Amniotic stem cell (primary cell): ENCODE data around the gene OR52B6.
"Not testable (repeated sequence)": the region's sequence is repeated elsewhere in the genome, so short reads cannot be mapped to it uniquely, and the experiment has no call there.

Experiments
- DNase-seq: peaks from one replicate; lab custom pipeline; 2025; lab: John Stamatoyannopoulos, UW

The OR52B6 gene, protein sequence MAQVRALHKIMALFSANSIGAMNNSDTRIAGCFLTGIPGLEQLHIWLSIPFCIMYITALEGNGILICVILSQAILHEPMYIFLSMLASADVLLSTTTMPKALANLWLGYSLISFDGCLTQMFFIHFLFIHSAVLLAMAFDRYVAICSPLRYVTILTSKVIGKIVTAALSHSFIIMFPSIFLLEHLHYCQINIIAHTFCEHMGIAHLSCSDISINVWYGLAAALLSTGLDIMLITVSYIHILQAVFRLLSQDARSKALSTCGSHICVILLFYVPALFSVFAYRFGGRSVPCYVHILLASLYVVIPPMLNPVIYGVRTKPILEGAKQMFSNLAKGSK

DNA sequence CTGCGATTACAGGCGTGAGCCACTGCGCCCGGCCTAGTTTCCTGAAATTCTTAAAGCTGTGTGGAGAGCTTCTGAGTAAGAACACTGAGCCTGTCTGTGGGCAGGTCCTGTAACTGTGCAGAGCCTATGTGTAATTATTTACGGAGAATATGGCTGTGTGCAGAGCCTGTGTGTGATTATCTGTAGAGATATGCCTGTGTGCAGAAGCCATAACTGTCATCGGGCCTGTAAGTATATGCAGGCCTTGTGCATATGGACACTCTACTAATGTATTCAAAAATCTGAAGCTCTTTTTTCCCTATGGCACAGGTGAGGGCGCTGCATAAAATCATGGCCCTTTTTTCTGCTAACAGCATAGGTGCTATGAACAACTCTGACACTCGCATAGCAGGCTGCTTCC lies at the start of gene OR52B6:
Gene OR52B6 (plus strand): TSS at position 301 of the 400 bp plus-strand sequence. CDS start 0 bp downstream, at position 301.
- DNase-seq: no peak

DNA sequence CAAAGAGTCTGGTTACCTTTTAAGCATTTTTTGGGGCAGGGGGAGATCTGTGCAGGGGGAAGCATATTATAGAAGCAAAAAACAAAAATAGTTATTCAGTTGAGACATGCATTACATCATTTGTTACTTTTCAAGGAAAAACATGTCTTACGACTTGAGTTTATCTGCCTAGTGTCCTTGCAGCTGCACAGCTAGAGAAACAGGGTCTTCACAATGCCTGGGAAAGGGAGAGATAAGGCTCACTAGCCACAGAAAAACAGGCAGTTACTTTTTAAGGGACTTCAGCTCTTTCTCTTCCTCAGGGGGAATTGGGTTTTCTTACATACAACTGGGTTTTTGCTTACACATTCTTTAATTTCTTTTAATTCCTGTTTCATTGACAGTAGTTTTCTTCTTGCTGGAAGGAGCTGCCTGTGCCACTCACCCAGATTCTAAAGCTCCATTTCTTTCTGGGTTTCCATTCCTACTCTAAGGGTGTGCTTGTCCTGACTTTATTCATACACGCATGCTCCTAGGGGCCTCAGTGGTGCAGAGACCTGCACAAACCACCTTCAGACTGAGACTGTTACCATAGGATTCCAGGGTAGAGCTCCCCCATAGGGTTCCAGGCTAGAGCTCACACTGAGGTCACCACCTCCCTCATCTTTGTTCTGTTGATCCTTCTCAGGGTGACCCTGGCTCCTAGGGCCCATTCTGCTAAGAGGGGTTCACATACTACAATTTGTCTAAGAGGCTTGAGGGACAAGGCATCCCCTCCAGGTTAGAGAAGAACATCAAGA lies 49.4 kb upstream of the OR52B6 start:
- DNase-seq: no peak

DNA sequence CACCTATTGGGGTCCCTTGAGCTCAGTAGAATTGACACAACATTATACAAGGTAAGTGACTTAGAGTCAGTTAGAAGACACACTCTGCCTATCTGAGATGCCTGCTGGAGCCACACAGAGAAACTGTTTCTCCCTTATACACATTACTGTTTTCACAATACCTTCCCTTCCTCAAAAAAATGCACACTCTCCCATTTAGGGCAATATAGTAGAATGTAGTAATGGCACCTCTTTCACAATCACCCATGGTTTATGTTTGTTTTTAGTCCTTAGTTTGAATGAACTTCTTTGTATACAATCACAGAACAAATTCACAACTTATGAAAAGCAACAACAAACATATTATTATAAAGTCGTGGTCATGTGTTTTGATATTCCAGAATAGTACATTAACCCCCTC lies 46.6 kb upstream of the OR52B6 start:
- DNase-seq: no peak

DNA sequence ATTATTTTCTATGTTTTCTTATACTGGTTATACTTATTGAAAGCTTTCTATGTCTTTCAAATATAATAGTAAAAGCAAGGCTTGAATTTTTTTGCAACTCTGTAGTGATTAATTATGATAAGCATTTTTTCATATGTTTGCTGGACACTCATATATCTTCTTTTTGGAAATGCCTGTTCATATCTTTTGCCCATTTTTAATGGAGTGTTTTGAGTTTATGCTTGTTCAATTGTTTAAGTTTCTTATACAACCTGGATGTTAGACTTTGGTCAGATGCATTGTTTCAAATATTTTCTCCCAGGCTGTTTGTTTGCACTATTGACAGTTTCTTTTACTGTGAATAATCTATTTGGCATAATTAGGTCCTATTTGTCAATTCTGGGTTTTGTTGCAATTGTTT lies 44.2 kb upstream of the OR52B6 start:
- no peak for DNase-seq

DNA sequence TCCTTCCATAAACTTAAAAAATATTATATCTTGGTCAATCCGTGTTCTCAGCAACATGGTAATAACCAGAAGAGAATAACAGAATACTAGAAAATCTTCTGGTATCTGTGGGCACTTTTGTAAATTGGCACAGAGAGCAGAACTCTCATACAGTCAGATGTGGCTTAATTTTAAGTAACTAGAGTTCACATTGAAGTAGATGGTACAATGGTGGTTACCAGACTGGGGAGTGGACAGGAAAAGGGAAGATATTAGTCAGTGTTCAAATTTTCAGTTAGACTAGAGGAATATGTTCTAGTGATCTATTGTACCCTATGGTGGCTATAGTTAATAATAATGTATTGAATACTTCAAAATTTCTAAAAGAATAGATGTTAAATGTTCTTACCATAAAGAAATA lies 39.2 kb upstream of the OR52B6 start:
- DNase-seq: no peak

DNA sequence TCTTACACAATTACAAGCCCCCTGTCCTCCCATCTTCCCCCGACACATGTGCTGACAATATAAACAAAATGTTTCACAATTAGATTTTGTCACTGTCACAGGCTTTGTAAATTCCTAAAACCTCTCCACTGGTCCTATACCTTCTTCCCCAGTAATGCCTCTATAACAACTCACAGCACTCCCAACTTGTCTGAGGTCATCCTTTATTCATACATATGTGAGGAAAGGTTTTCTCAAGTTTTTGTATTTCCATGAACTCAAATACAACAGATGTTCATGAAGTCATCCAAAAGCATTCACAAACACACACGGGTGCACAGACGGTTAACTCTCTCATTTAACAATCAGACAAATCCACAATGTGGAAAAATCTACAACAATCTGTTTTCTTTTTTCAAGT lies 34.2 kb upstream of the OR52B6 start:
- no peak for DNase-seq

DNA sequence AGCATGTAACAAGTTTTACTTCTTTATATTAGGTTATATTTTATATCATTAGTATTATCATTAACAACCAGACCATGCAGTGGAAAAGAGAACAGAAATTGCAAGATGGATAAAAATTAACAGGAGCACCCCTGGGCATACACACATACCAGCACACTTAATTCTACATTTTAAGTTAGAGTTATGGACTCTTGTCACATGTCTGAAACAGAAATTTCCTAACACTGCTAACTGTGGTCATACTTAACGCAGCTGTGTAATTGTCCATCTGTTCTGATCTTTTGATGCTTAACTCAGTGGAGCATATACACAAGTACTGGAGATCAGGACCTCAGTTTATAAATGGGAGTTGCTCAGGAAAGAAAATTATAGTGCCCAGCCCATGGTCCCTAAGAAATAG lies 32.7 kb upstream of the OR52B6 start:
- no peak for DNase-seq

DNA sequence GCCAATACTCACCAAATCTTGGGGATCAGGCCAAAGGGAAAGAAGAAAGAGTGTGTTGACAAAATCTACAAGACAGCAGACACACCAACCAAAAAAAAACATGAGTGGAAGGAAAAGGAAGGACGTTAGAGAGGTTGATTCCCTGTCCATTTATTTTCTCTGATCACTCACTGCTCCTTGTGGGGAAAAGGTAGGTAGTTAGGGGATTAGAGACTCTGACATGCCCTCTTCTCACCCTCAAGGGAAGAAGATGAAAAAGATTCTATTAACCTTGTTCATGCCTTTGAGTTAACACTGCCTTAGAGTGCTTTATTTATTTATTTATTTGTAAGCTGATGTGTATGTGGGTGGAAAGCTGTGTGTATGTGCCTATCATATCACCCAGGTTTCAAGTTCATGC lies 32.2 kb upstream of the OR52B6 start, which contains the start of gene OR52H1:
Gene OR52H1 (minus strand): TSS at position 101 of the 400 bp plus-strand sequence. CDS start 3,035 bp downstream, outside the sequence.
- DNase-seq: no peak

DNA sequence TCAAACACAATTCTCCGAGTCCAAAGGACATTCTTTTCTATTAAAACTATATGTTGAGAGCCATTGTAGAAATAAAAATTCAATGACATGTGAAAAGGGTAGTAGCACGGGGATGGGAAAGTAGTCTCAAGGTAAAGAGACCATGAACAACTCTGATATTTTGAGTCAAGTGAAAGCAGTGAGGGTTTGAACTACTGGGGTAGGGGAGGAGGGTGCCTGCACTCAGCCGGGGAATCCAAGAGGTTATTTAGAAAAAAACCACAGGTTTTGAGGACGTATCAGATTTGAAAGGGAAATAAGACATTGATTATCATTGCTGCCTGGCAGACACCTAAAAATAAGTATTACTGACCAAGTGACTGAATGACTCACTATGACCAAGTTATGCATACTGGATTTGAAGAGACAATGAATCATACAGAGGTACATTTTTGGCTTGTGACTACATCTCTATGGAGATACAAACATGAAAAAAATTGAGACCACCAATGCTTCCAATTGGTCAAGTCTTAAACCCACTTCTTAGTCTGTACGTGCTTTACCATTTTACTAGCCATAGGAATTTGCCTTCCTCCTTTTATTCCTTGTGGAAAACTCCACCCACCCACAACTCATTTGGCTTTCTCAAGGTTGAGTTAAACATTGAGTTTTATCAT lies 30.1 kb upstream of the OR52B6 start:
- DNase-seq: peak; percentile 71

DNA sequence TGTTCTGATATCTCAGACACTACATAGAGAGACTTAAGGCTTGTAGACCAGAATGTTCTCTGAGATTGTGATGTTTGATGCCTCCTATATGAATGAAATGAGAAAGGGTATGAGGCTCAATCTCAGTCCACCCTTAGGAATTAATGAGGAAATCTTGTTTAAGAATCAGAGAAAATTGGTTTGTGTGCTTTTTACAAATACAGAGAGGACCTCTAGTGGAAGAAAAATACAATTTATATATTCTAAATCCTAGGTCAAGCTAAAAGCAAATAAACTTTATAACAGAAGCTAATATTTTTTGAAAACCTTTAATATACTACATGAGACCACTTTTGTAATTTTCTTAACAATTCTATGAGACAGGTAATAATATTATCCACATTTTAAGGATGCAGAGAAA lies 27.3 kb upstream of the OR52B6 start:
- no peak for DNase-seq

DNA sequence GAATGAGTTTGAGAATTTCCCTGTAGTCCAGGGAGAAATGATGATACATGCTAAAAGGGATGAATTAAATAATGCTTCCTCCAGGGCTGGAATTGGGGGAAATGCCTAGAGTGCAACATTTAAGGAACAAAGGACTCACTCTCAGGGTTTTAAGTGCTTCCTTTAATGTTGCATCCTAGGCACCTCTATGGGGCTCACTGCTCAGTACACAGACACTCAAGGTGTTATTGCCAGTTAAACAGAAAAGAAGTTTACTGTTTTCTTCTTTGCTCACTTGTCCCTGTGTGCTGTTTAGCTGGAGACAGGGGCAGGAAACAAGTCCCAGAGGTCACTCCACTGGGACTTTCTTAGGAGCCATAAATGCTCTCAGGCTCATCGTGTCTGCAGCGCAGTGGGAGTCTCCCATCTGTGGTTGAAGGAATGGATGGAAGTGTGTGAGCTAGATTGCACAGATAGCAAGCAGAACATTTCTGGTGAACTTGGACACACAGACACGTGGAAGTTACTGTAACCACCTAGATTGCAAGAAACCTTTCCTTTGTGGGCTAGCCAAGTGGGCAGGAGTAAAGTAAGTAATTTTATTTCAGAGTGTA lies 24.0 kb upstream of the OR52B6 start:
- DNase-seq: no peak

DNA sequence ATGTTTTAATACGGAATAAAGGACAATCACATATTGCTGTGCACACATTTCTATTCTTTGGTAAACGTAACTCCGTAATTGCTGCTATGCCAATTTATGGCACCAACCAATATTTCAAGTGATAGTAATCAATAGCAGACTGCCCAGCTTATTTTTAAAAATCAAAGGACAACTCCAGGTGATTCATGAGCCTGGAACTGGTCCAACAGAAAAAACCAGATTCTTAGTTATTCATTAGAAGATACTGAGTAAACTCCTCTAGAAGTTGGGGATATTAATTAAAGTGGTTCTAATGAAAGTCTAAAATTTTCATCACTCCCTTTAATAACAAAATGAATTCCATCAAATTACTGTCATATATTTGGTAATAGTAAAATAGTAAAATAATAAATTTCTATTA lies 22.9 kb upstream of the OR52B6 start:
- DNase-seq: no peak

DNA sequence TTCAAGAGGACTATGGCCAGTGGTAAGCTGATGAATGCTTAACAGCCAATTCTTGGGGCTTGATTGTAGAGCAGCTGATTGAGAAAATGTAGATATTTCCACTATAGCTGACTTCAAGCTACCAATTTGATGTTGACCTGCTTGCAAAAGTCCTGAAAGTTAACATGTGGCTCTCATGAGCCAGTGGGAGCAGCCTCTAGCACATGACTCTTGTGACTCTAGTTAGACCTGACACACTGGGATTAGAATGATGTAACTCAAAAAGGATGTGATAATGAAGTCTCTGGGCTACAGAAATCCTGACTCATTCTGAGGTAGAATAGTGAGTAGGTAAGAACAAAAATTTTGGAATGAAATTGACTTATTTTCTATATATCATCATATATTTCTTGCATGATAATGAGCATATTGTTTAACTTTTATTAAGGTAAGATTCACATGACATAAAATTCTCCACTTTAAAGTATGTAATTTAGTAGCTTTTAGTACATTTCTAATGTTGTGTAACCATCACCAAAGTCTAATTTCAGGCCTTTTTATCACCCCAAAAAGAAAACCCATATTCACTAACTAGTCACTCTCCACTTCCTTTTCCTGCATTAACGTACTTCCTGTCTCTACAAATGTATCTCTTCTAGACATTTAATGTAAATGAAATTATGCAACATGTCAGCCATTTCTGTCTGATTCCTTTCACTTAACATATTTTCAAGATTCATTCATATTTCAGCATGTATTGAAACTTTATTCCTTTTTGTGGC lies 16.2 kb upstream of the OR52B6 start:
- DNase-seq: no peak

DNA sequence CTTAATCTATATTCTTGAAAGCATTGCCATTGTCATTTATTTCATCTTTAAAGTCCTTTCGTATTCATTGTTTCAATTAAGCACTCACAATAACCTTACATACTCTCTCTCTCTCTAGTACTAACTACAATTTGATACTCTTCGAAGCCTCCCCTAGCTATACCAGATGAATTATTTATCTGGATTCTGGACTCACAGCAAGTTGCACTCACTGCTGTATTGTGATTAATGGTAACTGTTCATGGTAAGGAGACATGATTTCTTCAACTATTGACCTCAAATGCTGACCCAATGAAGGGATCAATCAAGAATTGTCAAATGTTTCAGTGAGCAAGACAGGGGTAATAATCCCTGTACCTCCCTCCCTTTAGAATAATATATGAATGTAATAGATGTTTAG lies 6.0 kb upstream of the OR52B6 start:
- DNase-seq: no peak

DNA sequence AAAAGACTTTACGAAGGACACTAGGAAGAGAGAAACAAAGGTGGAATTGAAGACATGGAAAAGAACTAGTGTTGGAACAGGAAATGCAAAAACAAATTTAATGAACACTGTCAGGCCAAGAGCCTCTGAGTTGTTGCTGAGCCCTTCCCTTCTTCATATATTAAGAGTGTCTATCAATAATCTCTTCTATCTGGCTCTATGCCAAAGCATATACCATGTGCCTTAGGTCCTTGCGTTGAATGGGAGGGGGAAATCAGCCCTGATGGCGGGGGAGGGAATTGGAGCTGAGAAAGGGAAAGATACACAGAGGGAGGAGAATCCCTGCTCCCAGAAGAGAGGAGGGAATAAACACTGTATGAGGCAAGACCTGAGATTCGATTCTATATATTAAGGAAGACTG lies 5.5 kb upstream of the OR52B6 start:
- DNase-seq: no peak

DNA sequence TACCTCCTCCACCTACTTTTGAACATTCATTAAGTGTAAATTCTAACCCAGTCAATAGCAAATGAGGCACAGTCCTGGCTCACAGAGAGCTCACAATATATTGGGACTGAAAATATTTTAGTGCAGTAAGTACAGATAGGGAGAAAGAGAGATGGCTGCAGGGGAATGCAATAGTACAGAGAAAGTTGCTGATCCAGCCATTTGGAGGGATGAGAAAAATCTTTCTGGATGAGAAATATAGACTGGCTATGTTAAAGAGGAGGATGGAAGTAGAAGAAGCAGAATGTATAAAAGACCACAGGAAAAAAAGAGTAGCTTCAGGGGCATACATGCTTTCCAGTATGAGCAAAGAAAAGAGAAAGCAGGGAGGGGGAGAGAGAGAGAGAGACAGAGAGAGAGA lies 3.6 kb upstream of the OR52B6 start:
- no peak for DNase-seq

DNA sequence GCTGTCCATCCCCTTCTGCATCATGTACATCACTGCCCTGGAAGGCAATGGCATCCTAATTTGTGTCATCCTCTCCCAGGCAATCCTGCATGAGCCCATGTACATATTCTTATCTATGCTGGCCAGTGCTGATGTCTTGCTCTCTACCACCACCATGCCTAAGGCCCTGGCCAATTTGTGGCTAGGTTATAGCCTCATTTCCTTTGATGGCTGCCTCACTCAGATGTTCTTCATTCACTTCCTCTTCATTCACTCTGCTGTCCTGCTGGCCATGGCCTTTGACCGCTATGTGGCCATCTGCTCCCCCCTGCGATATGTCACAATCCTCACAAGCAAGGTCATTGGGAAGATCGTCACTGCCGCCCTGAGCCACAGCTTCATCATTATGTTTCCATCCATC lies 337 bp downstream of the OR52B6 start:
- DNase-seq: no peak

DNA sequence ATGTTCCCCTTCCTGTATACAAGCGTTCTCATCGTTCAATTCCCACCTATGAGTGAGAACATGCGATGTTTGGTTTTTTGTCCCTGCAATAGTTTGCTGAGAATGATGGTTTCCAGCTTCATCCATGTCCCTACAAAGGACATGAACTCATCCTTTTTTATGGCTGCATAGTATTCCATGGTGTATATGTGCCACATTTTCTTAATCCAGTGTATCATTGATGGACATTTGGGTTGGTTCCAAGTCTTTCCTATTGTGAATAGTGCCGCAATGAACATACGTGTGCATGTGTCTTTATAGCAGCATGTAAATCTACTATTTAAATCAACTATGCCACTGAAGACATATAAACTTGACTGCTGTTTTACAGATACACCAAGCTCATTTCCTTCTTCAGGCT lies 3.8 kb downstream of the OR52B6 start:
- DNase-seq: not testable (repeated sequence)

DNA sequence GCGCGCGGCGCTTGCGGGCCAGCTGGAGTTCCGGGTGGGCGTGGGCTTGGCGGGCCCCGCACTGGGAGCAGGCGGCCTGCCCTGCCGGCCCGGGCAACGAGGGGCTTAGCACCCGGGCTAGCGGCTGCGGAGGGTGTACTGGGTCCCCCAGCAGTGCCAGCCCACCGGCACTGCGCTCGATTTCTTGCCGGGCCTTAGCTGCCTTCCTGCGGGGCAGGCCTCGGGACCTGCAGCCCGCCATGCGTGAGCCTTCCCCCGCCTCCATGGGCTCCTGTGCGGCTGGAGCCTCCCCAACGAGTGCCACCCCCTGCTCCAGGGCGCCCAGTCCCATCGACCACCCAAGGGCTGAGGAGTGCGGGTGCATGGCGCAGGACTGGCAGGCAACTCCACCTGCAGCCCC lies 9.2 kb downstream of the OR52B6 start:
- DNase-seq: not testable (repeated sequence)

DNA sequence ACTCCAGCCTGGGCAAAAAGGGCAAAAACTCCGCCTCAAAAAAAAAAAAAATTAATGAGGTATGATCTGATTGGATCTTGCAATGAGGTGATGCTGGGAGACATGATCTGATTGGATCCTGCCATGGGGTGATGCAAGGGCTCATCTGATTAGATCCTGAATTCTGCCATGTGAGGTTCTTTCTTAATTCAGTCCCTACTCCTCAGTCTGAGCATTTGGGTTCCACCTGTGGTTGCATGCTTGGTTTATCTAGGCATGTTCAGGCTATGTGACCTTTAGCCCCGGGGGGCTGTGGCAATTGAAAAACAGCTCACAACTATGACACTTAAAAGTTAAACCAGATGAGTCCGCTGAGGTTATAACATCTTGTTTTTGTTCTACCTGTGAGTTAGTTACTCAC lies 10.9 kb downstream of the OR52B6 start:
- no peak for DNase-seq

DNA sequence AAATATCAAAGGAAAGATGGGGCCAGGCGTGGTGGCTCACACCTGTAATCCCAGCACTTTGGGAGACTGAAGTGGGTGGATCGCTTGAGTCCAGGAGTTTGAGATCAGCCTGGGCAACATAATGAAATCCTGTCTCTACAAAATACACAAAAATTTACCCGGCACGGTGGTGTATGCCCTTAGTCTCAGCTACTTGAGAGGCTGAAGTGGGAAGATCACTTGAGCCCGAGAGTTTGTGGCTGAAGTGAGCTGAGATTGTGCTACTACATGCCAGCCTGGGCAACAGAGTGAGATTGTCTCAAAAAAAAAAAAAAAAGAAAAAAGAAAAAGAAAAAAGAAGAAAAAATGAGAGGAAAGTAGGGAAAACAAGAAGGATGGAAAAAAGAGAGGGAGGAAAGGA lies 11.9 kb downstream of the OR52B6 start:
- no peak for DNase-seq

DNA sequence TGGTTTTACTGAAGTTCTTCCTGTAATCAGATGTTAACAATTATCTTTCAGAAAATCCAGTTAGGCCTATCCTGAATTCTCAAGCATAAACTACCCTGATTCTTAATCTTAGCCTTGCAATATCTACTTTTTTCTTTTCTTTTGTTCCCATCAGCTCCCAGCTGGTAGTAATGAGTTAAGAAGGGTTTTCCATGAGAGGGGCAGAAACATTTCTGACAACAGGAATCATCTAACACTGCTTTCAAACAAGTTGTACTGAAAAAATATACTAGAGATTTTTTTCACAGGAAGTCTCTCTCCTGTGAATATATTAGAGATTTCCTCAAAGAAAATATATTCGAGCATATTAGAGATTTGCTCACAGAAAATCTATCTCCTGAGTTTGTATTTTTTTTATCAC lies 12.5 kb downstream of the OR52B6 start:
- DNase-seq: no peak
